Myocyte (in vitro differentiated cells): Measurements from ENCODE around the gene B3GNT7. TPM values are rescaled to one million over a fixed set of nuclear protein-coding genes. Genes with fewer than 3 reads are reported as not detected.

ENCODE experiments used
- DNase-seq: peaks from one replicate; pipeline ENCODE4 v3.0.0-alpha.2; 2012; ENCODE audit warnings: low read depth
- total RNA-seq: library from RNA; depleted of rRNA; stranded (reverse); fragments of >200 nt; gene quantifications from 2 replicates; pipeline ENCODE4 v1.2.3, GENCODE V29; 2014

B3GNT7 gene
- total RNA-seq, 1 donor from 2014 or later: not detected

DNA sequence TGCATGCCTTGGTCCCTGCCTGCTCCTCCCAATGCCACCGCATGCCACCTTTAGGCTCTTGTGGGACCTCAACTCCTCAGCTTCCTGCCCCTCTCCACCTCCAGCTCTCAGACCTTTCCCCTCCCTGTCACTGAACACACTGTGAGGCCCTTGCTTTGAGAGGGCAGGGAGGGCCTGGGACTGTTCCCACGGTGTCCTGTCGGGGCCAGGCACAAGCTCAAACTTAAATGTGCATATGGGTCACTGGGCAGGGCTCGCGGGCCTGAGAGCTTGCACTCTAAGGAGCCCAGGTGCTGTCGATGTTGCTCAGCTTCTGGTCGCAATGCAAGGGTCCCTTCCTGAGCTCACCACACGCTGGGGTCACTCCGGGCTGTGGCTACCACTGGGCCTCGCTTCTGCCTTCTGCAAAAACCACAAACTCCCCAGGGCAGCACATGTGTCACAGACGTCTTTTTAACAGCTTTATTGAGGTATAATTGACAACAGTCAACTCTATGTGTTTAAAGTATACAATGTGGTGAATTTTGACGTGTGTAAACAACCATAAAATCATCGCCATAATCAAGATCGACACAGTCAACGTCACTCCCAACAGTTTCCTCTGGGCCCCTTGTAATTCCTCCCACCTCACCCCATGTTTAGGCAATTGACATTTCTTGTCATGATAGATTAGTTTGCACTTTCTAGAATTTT is 11.9 kb upstream of the B3GNT7 start:
- DNase-seq: peak; percentile 50

DNA sequence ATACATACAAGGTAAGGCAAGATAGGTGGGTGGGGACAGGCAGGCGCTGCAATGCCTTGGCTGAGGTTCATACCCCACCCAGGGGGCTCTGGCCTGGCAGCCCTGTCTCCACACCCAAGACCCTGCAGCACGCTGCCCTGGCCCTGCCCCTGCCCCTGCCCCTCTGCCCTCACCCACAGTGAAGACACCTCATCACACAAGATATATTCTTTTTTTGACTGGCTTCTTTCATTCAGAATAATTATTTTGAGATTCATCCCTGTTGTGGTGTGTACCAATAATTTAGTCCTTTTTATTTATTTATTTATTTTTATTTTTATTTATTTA is 11.4 kb upstream of the B3GNT7 start:
- DNase-seq: no peak

DNA sequence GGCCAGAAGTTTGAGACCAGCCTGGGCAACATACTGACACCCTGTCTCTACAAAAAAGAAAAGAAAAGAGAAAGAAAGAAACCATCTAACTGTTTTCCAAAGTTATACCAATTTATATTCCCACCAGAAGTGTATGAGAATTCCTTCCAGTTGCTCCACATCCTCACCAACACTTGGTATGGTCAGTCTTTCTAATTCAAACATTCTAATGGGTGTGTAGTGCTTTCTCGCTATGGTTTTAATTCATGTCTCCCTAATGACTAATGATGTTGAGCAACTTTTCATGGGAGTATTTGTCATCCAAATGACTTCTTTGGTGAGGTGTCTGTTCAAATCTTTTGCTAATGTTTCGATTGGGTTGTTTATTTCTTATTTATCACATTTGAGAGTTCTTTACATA is 10.5 kb upstream of the B3GNT7 start:
- no peak for DNase-seq

DNA sequence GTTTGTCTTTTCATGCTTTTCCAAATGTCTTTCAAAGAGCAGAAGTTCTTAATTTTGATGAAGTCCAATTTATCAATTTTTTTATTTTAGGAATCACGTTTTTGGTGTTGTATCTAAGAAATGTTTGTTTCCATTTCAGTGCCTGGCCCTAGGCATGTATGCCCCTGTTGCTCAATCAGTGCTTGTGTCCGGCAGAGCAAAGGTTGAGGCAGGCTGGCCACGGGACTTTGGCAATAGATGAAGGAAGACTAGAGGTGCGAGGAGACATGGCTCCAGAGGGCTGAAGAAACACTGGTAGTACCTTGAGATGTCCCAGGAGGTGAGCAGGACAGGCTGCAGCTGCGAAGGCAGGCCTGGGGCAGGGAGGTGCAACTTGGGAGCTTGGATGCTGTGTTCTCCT is 10.1 kb upstream of the B3GNT7 start:
- no peak for DNase-seq

DNA sequence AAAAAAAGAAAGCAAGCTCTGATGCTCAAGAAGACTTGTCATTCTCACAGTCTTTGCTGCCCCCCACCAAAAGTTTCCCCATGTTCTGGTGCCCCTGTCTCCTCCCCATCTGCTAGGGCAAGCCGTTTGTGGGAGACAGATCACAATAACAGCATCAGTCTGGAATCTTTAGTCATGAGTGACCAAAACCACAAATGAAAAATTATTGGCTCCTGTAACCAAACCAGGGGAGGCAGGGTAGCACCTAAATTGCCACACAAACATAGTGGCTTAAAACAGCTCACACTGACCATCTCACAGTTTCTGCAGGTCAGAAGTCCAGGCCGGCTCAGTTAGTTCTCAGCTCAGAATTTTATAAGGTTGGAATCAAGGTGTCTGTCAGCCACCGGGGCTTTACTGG is 9.1 kb upstream of the B3GNT7 start:
- DNase-seq: peak; percentile 81

DNA sequence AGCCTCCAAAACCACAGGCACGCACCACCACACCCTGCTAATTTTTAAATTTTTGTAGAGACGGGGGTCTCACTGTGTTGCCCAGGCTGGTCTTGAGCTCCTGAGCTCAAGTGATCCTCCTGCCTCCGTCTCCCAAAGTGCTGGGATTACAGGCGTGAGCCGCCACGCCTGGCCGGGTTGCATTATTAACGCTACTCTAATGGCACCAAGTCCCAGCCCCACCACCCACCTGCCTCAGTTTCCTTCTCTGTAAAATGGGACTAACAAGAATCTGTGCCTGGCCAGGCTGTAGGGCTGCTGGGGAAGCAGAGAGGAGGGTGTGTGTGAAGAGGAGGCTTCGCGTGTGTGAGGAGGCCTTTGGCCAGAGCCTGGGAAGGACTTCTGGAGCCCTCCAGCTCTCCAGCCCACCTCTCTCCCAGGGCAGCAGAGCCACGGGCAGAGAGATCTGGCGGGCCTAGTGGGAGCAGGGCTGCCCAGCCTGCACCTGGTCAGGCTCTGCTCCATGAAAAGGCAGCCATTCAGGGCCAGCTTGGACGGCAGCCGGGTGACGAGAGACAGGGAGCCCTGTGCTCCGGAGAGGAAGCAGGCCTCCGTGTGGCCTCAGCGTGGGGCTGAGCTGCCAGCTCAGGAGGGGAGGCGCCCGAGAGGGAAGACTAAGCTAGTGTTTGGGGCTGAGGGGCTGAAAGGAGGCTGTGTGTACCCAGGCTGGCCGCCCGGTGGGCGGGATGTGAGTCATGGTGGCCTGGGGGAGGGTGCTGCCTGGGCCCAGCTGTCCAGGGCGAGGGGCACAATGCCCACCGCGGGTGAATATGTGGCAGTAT is 7.4 kb upstream of the B3GNT7 start:
- DNase-seq: peak; percentile 76

DNA sequence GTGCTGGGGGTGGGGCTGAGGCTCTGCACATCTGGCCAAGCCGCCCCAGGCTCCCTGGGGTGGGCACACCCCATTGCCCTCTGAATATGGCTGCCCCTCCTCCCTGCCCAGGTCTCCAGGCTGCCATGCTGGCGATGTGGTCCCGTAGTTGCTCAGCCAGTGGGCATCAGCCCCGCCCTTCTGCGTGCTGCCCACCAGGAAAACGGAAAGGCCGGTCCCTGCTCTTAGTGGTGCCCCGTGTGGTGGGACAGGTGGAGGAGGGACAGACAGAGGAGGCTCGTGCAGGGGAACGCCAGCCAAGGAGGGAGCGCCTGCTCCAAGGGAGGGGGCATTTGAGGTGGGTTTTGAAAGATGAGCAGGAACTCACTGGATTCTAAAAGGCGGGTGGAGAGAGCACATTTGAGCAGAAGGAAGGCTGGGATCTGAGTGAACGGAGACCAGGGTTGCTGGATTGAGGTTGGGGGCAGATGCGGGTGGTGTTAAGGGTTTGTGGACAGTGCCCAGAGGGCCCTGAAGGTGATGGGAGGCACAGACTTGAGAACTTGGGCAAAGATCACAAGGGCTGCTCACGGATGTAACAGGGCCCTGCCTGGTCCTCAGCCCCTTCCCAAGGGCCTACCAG is 6.7 kb upstream of the B3GNT7 start:
- no peak for DNase-seq

DNA sequence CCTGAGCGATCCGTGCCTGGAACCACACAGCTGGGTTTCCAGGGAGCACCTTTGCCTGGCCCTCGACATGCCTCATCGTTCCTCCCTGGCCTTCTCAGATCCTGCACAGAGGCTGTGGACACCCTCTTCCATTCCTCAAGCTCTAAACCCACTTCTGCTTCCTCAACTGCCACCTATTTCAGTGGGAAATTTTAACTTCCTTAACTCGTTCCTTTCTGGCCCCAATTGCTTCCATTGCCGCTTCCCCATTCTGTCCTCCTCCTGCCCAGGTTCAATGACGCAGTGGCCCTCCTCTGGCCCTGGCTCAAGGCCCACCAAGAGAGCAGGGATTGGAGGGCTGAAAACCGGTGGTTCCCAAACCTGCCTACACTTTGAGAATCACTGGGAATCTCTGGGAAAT is 4.8 kb upstream of the B3GNT7 start:
- no peak for DNase-seq

DNA sequence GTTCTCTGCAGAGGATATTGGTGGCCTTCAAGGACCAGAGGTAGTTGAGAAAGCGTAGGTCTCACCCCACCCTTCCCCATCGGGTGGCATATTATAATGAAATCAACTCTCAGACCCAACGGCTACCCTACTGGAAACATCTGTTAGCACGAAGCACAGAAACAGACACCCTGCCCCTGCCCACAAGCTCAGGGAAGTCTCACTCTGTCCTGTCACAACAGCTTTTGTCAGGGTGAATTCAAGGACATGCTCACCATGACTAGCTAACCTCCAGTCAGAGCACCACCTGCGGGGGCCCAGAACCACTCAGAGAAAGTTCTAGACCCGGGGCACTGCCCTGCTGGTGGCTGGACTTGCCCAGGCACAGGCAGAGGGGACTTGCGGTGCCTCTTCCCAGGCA is 3.5 kb upstream of the B3GNT7 start:
- DNase-seq: no peak

DNA sequence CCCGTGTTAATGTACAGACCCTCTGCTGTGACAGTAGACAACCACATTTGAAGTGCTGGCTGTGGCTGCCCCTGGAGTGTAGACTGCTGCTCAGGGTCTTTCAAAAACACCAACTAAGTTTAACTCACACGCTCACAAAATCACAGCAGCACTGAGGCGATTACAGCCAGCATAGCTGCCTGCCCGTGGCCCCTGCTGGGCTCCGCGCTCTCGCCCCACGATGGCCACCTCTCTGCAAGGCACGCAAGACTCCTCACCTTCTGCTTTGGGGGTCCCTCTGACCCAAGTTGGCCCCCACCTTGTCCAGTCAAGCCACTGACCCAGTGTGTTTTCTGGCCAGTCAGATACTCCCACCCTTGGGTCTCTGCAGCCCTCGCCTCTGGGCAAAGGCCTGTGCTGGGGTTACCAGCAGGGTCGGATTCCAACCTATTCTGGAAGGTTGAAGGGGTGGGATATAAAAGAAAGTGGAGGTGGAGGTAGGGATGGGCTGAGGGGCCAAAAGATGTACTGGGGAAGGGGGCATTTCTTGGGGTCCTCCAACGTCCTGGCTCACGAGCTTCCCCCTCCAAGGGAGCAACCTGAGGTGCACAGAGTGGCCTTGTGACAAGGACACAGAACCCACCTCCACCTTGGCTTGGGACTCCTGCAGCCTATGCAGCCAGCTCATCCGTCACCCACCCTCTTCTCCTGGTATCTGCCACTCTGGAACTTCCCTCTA is 2.9 kb upstream of the B3GNT7 start:
- no peak for DNase-seq

DNA sequence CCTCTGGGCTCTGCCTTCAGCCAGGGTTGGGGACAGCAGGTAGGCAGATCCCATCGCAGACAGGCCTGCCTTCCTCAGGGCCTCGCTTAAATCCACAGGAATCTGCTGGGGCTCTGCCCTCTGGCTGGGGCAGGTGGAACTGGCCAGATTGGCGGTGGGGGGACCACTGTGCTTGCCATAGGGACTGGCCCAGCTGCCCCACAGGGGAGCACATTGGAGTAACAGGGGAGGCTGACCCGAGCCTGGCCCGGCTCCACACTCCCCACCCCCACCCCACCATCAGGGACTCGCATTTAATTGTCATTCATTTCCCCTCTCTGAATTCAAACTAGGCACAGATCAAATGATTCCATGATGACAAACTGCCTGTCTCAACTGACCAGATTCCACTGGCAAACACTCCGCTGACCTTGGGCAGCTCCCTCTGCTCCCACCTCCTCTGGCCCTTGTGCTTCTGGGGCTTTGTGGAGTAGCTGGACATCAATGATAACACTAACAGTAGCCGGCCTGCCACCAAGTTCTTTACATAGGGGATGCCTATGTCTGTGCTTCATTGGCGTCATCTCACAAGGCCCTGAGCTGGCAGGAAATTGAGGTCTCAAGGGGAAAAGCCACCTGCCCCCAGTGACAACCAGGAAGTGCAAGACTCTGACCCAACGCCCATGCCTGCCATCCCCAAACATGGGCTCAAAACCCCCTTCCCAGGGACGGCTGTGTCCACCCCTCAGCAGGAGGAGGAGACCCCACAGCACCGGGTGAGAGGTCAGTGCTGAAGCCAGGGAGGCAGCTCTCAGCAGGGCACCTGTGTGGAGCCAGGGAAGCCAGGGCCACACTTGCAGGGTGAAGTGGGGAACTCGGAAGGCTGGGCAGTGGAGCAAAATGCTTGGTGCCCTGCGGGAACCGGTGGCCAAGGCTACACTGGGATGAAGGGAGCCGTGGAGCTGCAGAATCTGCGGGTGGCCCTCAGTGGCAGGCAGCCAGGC is 2.1 kb upstream of the B3GNT7 start:
- DNase-seq: no peak

DNA sequence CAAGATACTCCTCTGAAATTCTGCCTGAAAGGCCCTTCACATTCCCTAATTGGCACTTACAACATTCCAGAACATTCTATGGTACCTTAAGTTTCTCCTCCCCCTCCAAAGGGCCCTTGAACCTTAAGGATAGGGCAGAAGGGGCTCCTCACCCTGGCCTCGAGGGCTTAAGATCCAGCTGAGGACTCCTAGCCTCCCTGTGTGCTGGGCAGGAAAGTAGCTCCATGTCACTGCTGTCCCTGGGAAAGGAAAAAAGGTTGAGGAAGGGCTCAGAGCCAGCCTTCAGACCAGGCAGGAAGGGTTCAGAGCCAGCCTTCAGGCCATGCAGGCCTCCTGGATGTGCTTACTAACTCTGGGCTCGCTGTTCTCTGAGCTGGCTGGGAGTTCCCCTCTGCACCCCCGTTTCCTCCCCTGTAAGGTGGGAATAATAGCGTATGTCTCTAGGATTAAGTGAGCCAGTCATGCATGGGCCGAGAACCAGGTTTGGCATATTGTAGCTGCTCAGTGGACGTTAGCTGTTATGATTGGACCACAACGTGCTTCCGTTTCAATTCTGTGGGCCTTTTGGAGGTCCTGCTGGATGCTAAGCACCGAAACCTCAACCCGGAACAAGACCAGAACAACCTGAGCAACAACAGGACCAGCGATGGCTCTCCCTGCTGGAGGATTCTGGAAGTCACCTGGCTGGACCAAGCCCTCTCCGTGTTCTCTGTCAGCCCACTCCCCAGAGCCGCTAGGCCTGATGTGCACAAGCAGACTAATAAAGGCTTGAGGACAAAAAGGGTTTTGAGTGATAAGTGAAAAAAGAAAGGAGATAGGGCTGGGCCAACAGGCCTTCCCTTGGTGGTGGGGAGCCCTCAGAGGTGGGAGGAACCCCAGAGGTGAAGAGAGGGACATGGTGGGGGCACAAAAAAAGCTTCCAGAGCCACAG is 1.0 kb upstream of the B3GNT7 start:
- no peak for DNase-seq

DNA sequence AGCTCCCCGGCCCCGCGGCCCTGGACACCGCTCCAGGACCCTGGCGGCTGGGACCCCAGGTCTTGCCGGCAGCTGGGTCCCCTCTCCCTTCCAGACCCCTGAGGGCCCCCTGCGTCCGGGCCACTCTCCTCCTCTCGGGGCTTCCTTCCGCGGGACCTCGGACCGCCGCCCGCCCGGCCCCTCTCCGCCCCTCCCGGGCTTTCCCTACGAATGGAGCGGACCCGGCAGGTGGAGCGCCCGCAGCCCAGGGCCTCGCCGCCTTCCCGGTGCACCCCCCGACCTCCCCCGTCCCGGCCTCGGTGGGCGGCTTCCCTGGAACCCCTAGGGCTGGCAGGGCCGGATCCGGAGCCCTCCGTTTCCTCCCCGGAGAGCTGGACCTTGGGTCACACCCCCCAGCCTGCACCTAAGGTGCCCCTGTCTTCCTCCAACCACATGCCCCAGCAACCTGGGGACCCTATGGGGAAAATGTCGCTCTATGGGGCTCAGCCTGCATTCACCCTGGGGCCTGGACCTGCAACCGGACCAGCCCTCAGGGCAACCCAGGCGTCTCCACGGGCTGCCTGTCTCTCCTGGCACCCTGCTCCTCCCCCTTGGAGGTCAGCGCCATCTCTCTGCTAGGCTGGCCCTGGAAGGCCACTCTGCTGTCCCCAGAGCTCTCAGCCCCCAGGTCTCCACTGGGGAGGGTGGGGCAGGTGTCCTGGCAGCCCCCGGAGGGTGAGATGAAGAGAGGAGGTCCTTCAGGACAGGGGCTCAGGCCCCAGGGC is 730 bp downstream of the B3GNT7 start:
- DNase-seq: no peak

DNA sequence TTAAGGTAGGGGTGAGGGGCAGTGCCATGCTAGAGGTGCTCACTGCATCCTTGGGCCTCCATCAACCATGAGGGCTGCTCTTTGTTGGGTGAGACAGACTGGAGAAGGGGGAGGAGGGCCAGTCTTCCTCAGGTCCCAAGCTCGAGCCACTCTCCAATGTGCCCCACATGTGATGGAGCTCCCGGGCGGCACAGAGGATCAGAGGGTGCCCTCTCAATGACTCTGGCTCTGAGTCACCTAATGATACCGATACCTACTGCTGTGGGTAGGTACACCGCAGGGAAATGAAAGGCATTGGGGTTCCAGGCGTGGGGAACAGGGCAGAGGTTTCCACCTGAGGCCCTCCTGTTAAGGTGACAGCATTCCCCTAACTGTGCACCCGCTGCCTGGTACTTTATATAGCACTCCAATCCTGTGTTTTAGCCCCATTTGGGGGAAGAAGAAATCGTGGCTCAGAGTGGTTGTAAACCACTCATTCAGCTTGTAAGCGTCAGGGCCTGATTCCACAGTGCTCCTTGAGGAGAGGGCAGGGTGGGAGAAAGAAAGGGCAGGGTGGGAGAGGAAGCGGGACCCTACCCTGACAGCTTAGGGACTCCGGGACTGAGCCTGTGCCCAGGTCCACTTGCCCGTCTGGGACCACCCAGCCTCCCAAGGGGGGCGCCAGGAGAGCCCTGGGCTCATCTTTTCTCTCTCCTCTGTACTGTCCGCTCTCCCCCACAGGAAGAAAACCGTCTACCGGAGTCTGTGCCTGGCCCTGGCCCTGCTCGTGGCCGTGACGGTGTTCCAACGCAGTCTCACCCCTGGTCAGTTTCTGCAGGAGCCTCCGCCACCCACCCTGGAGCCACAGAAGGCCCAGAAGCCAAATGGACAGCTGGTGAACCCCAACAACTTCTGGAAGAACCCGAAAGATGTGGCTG is 1.8 kb downstream of the B3GNT7 start:
- DNase-seq: no peak

DNA sequence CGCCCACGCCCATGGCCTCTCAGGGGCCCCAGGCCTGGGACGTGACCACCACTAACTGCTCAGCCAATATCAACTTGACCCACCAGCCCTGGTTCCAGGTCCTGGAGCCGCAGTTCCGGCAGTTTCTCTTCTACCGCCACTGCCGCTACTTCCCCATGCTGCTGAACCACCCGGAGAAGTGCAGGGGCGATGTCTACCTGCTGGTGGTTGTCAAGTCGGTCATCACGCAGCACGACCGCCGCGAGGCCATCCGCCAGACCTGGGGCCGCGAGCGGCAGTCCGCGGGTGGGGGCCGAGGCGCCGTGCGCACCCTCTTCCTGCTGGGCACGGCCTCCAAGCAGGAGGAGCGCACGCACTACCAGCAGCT is 2.4 kb downstream of the B3GNT7 start:
- DNase-seq: no peak

DNA sequence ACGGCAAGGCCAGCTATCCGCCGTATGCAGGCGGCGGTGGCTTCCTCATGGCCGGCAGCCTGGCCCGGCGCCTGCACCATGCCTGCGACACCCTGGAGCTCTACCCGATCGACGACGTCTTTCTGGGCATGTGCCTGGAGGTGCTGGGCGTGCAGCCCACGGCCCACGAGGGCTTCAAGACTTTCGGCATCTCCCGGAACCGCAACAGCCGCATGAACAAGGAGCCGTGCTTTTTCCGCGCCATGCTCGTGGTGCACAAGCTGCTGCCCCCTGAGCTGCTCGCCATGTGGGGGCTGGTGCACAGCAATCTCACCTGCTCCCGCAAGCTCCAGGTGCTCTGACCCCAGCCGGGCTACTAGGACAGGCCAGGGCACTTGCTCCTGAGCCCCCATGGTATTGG is 3.1 kb downstream of the B3GNT7 start:
- no peak for DNase-seq

DNA sequence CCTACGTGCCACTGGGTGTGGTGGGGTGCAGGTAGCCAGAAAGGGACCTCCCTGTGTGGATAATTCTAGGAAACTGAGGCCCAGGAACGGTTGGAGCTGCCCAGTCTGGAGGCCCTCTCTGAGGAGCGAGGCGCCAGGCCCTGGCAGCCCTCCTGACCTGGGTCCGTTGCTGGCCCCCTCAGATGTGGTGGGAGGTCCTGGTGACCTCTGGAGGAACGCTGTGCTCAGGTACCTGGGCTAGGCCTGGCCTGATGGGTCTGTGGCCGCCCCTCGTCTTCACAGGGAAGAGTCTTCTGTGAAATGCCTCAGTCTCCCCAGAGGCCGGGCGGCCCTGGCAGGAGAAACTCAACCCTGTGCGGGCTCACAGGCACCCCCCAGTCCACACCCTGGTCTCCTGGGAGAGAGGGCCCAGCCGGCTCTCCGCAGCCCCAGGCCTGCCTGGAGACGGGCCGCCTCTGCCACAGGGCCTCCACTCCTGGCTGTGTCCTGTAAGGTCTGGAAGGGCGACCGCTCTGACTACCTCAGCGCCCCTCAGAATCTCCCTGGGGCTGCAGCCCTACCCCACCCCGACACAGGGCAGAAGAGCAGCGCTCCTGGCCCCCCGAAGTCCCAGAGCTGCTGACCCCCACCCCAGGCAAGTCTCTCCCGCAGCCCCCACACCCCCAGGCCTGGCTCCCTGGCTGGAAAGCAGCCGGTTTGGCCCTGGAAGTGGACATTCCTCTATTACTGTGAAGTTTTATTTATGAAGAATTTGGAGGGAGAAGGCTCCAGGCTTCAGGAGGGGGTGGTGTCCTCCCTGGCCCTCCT is 3.7 kb downstream of the B3GNT7 start:
- no peak for DNase-seq
